ENCODE results near the gene CNST.
"Not testable (repeated sequence)": the region's sequence is repeated elsewhere in the genome, so short reads cannot be mapped to it uniquely, and the experiment has no call there.

CNST gene

DNA sequence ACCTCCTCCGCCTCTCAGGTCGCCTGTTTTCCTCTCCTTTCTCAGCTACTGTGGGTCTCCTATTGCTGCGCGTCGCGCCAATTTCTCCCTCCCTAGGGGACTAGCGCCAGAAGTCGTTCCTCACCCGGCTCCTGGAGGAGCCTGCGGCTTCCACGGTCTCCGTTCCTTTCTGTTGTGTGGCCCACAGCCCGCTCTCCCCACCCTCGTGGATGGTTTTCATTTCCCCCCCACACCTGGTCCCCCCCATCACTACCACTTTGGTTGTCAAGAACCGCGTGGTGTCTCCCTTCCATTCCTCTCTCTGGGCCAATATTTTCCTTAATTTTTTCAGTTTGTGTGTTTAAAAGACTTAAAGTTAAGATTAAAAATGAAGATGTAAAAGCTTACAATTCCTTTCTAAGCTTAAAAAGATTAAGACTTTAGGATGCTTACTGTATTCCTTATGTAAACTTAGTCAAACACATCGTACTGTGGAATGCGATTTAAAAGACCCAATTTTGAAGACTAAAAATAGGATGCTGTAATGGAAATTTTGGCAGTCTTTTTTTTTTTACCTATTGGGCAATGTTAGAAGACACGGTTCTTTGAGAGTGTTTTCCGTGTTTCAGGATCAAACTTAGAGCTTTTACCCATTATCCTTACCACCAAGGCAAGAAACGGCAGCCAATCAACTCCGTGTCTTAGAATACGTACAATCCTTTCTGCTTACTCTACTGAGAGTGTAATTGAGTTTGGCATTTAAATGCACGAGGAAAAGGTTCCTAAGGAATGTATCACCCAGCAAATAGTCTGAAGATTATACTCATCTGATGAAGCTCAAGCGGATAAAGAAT lies 773 bp downstream of the CNST start:
- no peaks in the 10 kb centered on the region for H3K27me3 ChIP-seq
- TF ChIP-seq Cebpa-rat (IDR thresholded peaks at IDR 0.05): no peak
- peaks cover 0 to 36% (median 10%) of the 10 kb centered on the region in 11 experiments; a peak in 7 of 22 replicates for H4K20me1 ChIP-seq
- H3K9me3 ChIP-seq (replicated peaks in 1 of 11): no peaks in the 10 kb centered on the region
- peak overlapping the region; percentile 88 to 99 (median 95) for H3K4me3 ChIP-seq
- peaks cover 60 to 67% (median 65%) of the 10 kb centered on the region in 10 experiments for H3K4me1 ChIP-seq
- peaks cover 14 to 28% (median 23%) of the 10 kb centered on the region in 11 experiments; a peak in 21 of 22 replicates for H3K36me3 ChIP-seq
- H3K4me2 ChIP-seq: peak overlapping the region; percentile 79 to 94 (median 86)
- H3K27ac ChIP-seq: peak overlapping the region; percentile 68 to 89 (median 84)
- peak overlapping the region; percentile 86 to 93 (median 89) for H3K9ac ChIP-seq

DNA sequence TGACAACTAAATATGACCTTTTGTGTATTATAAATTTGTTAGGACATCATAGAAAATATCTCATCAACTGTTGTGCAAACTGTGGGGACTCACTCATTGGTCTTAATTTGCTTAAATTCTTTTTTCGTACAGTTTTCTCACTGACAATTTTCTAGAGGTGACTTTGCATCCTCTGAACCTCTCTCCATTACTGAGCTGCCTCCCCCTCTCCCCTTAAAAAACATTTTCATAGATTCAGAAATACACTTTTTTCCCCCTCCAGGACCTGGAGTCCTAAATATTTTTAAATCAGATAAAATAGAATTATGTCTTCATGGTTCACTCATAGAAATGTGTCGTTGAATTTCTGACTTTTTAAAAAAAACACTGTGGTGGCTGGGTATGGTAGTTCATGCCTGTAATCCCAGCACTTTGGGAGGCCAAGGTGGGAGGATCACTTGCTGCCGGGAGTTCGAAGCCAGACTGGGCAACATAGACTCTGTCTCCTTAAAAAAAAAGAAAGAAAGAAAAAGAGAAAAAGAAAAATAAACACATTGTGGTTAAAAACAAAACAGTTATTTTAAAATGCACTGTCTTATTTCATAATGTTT lies 1.5 kb downstream of the CNST start:
- H3K27me3 ChIP-seq: no peaks in the 10 kb centered on the region

DNA sequence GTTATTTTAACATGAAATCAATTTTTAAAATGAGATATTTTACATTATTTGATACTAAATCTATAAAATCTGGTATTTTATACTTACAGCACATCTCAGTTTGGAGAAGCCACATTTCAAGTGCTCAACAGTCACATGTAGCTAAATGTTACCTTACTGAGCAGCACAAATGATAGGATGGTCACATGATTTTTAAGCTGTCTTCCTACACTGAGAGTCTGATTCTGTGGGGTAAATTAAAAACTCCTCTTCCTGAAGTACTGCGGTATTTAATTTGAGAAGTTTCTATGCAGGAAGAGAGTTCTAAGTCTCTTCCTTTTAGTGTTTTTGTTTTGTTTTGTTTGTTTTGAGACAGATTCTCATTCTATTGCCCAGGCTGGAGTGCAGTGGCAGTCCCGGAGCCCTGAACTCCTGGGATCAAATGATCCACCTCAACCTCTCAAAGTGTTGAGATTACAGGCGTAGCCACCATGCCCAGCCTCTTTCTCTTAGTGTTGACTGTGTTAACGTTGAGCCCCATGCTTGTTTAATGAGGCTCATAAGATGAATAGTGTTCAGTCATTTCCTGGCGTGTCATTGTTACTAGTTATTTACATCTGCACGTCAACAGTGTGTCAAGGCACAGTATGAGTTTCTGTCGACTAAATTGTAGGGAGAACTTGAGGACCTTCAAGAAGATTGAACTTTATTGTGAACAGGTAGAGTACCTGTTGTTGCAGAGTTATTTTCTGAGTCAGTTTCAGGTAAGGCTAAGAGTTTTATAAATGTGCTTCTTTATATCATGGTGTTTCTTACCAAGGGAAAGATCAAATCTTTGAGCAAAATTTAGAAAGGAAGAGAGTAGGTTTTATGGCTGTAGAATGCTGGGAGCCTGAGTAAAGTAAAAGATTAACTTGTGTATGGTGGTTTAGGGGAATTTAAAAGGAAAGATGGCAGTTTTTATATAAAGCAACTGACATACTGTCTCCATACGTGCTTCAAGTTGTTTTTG lies 3.3 kb downstream of the CNST start:
- Histone ChIP-seq H3K27ac (peak overlapping the region; percentile 56 to 84 (median 76)), H3K27me3 (no peaks in the 10 kb centered on the region), H3K4me2 (peak overlapping the region; percentile 78 to 94 (median 83)), H4K20me1 (peaks cover 0 to 12% (median 2%) of the 10 kb centered on the region in 11 experiments; a peak in 6 of 22 replicates), H3K9me3 (replicated peaks in 1 of 11) (peaks cover 0 to 6% (median 5%) of the 10 kb centered on the region in 11 experiments; a peak in 8 of 22 replicates), H3K9ac (peak overlapping the region; percentile 10 to 77 (median 53); a peak in 19 of 22 replicates), H3K36me3 (peaks cover 0 to 10% (median 4%) of the 10 kb centered on the region in 11 experiments; a peak in 14 of 22 replicates), H3K4me1 (peaks cover 75 to 82% (median 79%) of the 10 kb centered on the region in 10 experiments), H3K4me3 (peak overlapping the region; percentile 11 to 53 (median 34); a peak in 14 of 20 replicates)
- no peak for TF ChIP-seq Cebpa-rat (IDR thresholded peaks at IDR 0.05)

More for the DNA sequence above, 1.5 kb downstream of the CNST start:
- no peaks in the 10 kb centered on the region for H3K9me3 ChIP-seq (replicated peaks in 1 of 11)
- peaks cover 0 to 30% (median 10%) of the 10 kb centered on the region in 11 experiments; a peak in 6 of 22 replicates for H4K20me1 ChIP-seq
- TF ChIP-seq Cebpa-rat (IDR thresholded peaks at IDR 0.05): no peak
- peak overlapping the region; percentile 88 to 99 (median 95) for H3K4me3 ChIP-seq
- peaks cover 66 to 74% (median 72%) of the 10 kb centered on the region in 10 experiments for H3K4me1 ChIP-seq
- H3K4me2 ChIP-seq: peak overlapping the region; percentile 79 to 94 (median 86)
- peaks cover 8 to 21% (median 16%) of the 10 kb centered on the region in 11 experiments; a peak in 20 of 22 replicates for H3K36me3 ChIP-seq
- peak overlapping the region in 10 of 11 experiments; percentile 71 to 89 (median 84); a peak in 19 of 22 replicates for H3K27ac ChIP-seq
- peak overlapping the region; percentile 86 to 93 (median 89) for H3K9ac ChIP-seq

DNA sequence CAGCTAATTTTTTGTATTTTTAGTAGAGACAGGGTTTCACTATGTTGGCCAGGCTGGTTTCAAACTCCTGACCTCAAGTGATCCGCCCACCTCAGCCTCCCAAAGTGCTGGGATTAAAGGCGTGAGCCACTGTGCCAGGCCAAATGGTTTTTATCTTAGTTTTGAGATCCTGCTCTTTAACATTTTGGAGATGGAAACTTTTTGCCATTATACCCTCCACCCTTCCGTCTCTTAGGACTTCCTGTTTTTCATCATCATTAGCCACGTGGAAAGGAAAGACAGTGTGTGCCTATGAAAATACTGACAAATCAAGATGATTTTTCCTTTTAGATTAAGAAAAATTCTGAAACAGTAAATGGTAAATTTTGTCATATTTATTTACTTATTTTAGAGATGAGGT lies 5.1 kb downstream of the CNST start:
- not testable (repeated sequence) for H3K27me3 ChIP-seq, H4K20me1 ChIP-seq
- Histone ChIP-seq H3K4me1 (peaks cover 65 to 76% (median 71%) of the 10 kb centered on the region in 10 experiments), H3K36me3 (peaks cover 0 to 25% (median 7%) of the 10 kb centered on the region in 11 experiments; a peak in 14 of 22 replicates), H3K27ac (peak overlapping the region; percentile 65 to 84 (median 74)), H3K4me3 (peak overlapping the region in 1 of 10 experiments; percentile 15; a peak in 2 of 20 replicates), H3K4me2 (peak overlapping the region; percentile 67 to 94 (median 83)), H3K9ac (peak overlapping the region in 9 of 11 experiments; percentile 6 to 51 (median 35); a peak in 12 of 22 replicates), H3K9me3 (replicated peaks in 1 of 11) (peaks cover 0 to 24% (median 18%) of the 10 kb centered on the region in 11 experiments; a peak in 13 of 22 replicates)

GRCh38 chr1:246571953-246572352 lies 5.7 kb downstream of the CNST start:
- H3K4me2 ChIP-seq: peak overlapping the region; percentile 67 to 94 (median 83); a peak in 21 of 22 replicates
- no peaks in the 10 kb centered on the region for H4K20me1 ChIP-seq
- TF ChIP-seq Cebpa-rat (IDR thresholded peaks at IDR 0.05): no peak
- no peaks in the 10 kb centered on the region for H3K27me3 ChIP-seq
- peak overlapping the region; percentile 65 to 84 (median 74); a peak in 20 of 22 replicates for H3K27ac ChIP-seq
- no peak overlapping the region; a peak in 1 of 20 replicates for H3K4me3 ChIP-seq
- peaks cover 0 to 27% (median 7%) of the 10 kb centered on the region in 11 experiments; a peak in 14 of 22 replicates for H3K36me3 ChIP-seq
- H3K9ac ChIP-seq: peak overlapping the region in 1 of 11 experiments; percentile 36; a peak in 3 of 22 replicates
- H3K4me1 ChIP-seq: peaks cover 70 to 82% (median 77%) of the 10 kb centered on the region in 10 experiments
- peaks cover 0 to 26% (median 18%) of the 10 kb centered on the region in 11 experiments; a peak in 13 of 22 replicates for H3K9me3 ChIP-seq (replicated peaks in 1 of 11)

DNA sequence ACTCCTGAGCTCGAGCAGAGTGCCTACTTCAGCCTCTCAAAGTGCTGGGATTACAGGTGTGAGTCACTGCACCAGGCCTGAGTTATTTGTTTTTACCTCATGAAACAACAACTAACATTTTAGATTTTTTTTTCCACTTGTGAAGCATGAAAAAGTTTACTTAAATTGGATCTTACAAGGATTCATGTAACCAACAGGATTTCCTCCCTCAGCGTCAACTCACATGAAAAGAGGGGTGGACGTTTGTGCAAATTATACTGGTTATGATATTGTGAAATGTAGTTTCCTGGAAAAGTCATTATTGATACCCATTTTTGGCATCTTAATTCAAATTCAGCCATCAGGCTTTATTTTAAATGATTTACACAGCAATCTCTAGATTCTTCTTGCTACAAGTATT lies 6.5 kb downstream of the CNST start:
- Histone ChIP-seq H3K27me3 (no peaks in the 10 kb centered on the region), H3K36me3 (peaks cover 0 to 27% (median 7%) of the 10 kb centered on the region in 11 experiments; a peak in 14 of 22 replicates), H3K4me2 (peak overlapping the region; percentile 67 to 94 (median 83)), H3K9ac (peak overlapping the region; percentile 34 to 71 (median 63); a peak in 19 of 22 replicates), H3K4me3 (peak overlapping the region in 7 of 10 experiments; percentile 0 to 27 (median 17); a peak in 7 of 20 replicates), H4K20me1 (no peaks in the 10 kb centered on the region), H3K9me3 (replicated peaks in 1 of 11) (peaks cover 0 to 26% (median 18%) of the 10 kb centered on the region in 11 experiments; a peak in 13 of 22 replicates), H3K4me1 (peaks cover 75 to 85% (median 81%) of the 10 kb centered on the region in 10 experiments), H3K27ac (peak overlapping the region in 10 of 11 experiments; percentile 60 to 78 (median 72); a peak in 20 of 22 replicates)
- no peak for TF ChIP-seq Cebpa-rat (IDR thresholded peaks at IDR 0.05)

DNA sequence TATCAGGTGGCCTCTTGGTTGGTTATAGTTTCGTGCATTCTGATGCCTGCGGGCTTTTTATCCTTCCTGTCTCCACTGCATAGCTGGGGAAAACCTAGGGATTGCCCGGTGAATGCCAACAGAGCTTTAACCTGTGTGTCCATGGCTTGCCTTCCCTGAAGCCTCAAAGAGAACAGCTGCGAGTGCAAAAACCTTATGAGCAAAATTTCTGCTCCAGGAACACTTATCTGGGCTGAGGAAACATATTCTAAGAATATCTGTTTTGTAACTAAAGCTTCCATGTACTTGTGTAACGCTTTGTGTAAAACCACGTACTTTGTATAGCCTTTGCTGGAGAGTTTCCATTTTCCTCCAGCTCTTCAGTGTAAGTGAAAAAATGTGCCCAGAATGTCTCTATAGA lies 7.2 kb downstream of the CNST start:
- Histone ChIP-seq H3K27me3 (no peaks in the 10 kb centered on the region), H3K9me3 (replicated peaks in 1 of 11) (peaks cover 0 to 26% (median 18%) of the 10 kb centered on the region in 11 experiments; a peak in 13 of 22 replicates), H3K36me3 (peaks cover 0 to 27% (median 7%) of the 10 kb centered on the region in 11 experiments; a peak in 14 of 22 replicates), H3K9ac (peak overlapping the region; percentile 34 to 71 (median 63); a peak in 20 of 22 replicates), H4K20me1 (no peaks in the 10 kb centered on the region), H3K4me3 (peak overlapping the region in 7 of 10 experiments; percentile 15 to 51 (median 26); a peak in 9 of 20 replicates), H3K4me2 (peak overlapping the region; percentile 67 to 94 (median 83)), H3K27ac (peak overlapping the region; percentile 32 to 78 (median 71); a peak in 21 of 22 replicates), H3K4me1 (peaks cover 77 to 85% (median 81%) of the 10 kb centered on the region in 10 experiments)
- TF ChIP-seq Cebpa-rat (IDR thresholded peaks at IDR 0.05): no peak
